Activated T-cell treated with anti-CD3 and anti-CD28 coated beads for 48 hours (primary cell): ENCODE data around the gene FANCD2.
"Not testable (repeated sequence)": the region's sequence is repeated elsewhere in the genome, so short reads cannot be mapped to it uniquely, and the experiment has no call there.

ENCODE experiments used
- DNase-seq: peaks from one replicate; pipeline ENCODE4 v3.0.0-alpha.2; 2020; ENCODE audit warnings: low read depth

The FANCD2 gene

GRCh38 chr3:10108091-10108490 is 81.9 kb downstream of the FANCD2 start, which contains the start of gene FANCD2OS:
TSS of gene FANCD2OS (minus strand) at chr3:10108255. CDS start at chr3:10104774, 3,481 bp downstream.
- no peak for DNase-seq

- peak; percentile 92 for DNase-seq
These were observed 89.3 kb downstream of the FANCD2 start, which contains the start of gene BRK1 for GRCh38 chr3:10115326-10116137. TSS of gene BRK1 (plus strand) at chr3:10115675. CDS start at chr3:10115702, 27 bp downstream.

DNA sequence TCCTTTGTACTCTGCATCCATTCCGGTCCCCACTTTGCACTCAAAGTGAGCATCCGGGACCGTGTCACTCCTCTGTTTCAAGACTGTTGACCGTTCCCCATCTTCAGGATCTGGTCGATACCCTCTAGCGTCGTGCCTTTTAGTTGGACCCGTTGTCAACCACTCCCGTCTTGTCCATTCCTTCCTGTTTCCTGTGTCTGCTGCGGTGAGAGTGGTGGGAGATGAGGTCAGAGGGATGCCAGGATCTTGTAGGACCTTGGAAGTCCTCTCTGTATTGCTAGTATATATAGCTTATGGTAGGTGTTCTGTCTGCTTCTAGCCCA is 89.9 kb downstream of the FANCD2 start:
- no peak for DNase-seq

GRCh38 chr3:10116928-10117327 is 90.7 kb downstream of the FANCD2 start:
- DNase-seq: no peak

GRCh38 chr3:10119376-10119775 is 93.1 kb downstream of the FANCD2 start:
- DNase-seq: no peak

DNA sequence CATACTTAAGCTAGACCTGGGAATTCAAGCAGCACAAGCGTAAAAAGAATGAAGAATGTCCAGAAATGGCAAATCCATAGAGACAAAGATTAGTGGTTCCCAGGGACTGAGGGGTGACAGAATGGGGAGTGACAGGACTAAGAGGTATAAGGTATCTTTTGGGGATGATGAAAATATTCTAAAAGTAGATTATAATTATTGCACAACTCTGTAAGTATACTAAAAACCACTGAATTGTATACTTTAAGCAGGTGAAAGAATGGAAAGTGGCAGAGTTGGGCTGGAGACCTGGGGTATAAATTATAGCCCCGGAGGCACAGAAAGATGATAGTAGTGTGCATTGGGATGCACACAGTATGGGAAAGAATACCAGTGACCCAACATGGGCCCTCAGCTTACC is 94.8 kb downstream of the FANCD2 start:
- DNase-seq: no peak

DNA sequence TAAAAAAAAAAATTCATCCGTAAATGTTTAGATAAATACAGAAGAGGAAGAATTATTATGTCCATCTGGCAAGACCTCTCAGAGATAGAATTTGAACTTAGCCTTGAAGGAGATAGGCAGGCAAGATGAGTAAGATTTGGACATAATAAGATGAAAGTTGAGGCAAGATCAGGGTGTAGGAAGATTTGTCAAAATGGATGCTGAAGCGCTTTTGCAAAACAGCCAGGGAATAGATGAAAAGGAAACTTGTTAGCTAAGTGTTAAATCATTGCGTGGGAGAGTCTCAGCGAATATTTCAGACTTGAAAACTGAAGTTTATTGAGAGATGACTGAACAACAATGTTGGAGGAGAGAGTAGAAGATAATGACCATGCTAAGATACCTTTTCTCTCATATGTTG is 96.5 kb downstream of the FANCD2 start:
- no peak for DNase-seq

- not testable (repeated sequence) for DNase-seq
These were observed 109.6 kb downstream of the FANCD2 start for GRCh38 chr3:10135872-10136271.

DNA sequence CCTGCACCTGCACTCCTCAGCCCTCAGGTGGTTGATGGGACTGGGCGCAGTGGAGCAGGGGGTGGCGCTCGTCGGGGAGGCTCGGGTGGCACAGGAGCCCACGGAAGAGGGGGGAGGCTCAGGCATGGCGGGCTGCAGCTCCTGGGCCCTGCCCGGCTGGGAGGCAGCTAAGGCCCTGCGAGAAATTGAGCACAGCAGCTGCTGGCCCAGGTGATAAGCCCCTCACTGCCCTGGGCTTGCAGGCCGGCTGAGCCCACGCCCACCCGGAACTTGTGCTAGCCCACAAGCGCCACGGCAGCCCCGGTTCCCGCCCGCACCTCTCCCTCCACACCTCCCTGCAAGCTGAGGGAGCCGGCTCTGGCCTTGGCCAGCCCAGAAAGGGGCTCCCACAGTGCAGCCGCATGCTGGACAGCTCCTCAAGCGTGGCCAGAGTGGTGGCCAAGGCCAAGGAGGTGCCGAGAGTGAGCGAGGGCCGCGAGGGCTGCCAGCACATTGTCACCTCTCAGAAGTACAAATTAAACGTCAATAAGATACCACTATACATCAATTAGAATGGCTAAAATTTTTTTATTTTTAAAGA is 110.3 kb downstream of the FANCD2 start:
- no peak for DNase-seq

GRCh38 chr3:10137178-10137577 is 110.9 kb downstream of the FANCD2 start:
- no peak for DNase-seq

GRCh38 chr3:10140996-10141546 is 114.8 kb downstream of the FANCD2 start:
- DNase-seq: no peak

- DNase-seq: peak; percentile 15
These were observed 116.7 kb downstream of the FANCD2 start for GRCh38 chr3:10142707-10143560.

GRCh38 chr3:10145685-10146084 is 119.4 kb downstream of the FANCD2 start:
- no peak for DNase-seq

DNA sequence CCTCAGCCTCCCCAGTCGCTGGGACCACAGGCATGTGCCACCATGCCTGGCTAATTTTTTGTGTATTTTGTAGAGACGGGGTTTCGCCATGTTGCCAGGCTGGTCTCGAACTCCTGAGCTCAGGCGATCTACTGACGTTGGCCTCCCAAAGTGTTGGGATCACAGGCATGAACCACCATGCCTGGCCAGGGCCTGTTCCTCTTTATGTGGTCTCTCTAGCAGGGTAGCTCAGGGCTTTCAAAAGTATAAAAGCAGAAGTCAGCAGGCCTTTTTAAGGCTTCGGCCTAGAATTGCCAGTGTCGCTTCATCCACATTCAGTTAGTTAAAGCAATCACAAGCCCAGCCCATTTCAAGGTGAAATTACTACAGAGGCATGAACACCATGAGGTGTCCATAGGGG is 123.0 kb downstream of the FANCD2 start:
- no peak for DNase-seq

GRCh38 chr3:10150987-10151386 is 124.8 kb downstream of the FANCD2 start:
- DNase-seq: no peak
